NCI-H345 treated with DMSO at 0.1 percent for 48 hours (cell line): ENCODE results near the gene CEACAM6.

Source experiments
- DNase-seq: peaks from one replicate; lab custom pipeline; 2025; ENCODE audit not compliant: unreplicated experiment; lab: John Stamatoyannopoulos, UW

CEACAM6 gene

GRCh38 chr19:41795031-41795461 is 39.7 kb downstream of the CEACAM6 start:
- peak; percentile 33 for DNase-seq

GRCh38 chr19:41796362-41796761 is 41.0 kb downstream of the CEACAM6 start, which contains the start of gene CEACAM3:
CEACAM3 (plus strand) TSS chr19:41796587; CDS start chr19:41796678, 91 bp downstream.
- no peak for DNase-seq

- no peak for DNase-seq
Measured at GRCh38 chr19:41796901-41797300, 41.6 kb downstream of the CEACAM6 start.

GRCh38 chr19:41799444-41800000 is 44.2 kb downstream of the CEACAM6 start:
- DNase-seq, result no peak

GRCh38 chr19:41801031-41801430 is 45.7 kb downstream of the CEACAM6 start:
- no peak for DNase-seq

- DNase-seq, result no peak
Measured at GRCh38 chr19:41801792-41802211, 46.5 kb downstream of the CEACAM6 start.

GRCh38 chr19:41802770-41803169 is 47.4 kb downstream of the CEACAM6 start:
- DNase-seq, result no peak

- DNase-seq, result no peak
Measured at GRCh38 chr19:41804336-41804735, 49.0 kb downstream of the CEACAM6 start.

- no peak for DNase-seq
Measured at GRCh38 chr19:41807176-41807575, 51.8 kb downstream of the CEACAM6 start.

GRCh38 chr19:41808663-41809566 is 53.6 kb downstream of the CEACAM6 start:
- DNase-seq, result no peak

GRCh38 chr19:41810301-41810700 is 55.0 kb downstream of the CEACAM6 start:
- no peak for DNase-seq

- no peak for DNase-seq
Measured at GRCh38 chr19:41811036-41811435, 55.7 kb downstream of the CEACAM6 start.

- no peak for DNase-seq
Measured at GRCh38 chr19:41811981-41812380, 56.7 kb downstream of the CEACAM6 start.

- no peak for DNase-seq
Measured at GRCh38 chr19:41813911-41814310, 58.6 kb downstream of the CEACAM6 start.

- DNase-seq, result no peak
Measured at GRCh38 chr19:41815301-41815700, 60.0 kb downstream of the CEACAM6 start.

- DNase-seq, result no peak
Measured at GRCh38 chr19:41816761-41817160, 61.4 kb downstream of the CEACAM6 start.

- DNase-seq, result peak; percentile 63
Measured at GRCh38 chr19:41821003-41821735, 65.8 kb downstream of the CEACAM6 start.
